ENCODE data around the gene BCOR. TPM values are rescaled to one million over a fixed set of nuclear protein-coding genes. Genes with fewer than 3 reads are reported as not detected.

BCOR gene
- total and polyA plus RNA-seq, 2 of the 13 experiments (the other 11 are each of a cell fraction or from before 2014, with no cell fraction given), result 14.3 to 15.2 TPM

DNA sequence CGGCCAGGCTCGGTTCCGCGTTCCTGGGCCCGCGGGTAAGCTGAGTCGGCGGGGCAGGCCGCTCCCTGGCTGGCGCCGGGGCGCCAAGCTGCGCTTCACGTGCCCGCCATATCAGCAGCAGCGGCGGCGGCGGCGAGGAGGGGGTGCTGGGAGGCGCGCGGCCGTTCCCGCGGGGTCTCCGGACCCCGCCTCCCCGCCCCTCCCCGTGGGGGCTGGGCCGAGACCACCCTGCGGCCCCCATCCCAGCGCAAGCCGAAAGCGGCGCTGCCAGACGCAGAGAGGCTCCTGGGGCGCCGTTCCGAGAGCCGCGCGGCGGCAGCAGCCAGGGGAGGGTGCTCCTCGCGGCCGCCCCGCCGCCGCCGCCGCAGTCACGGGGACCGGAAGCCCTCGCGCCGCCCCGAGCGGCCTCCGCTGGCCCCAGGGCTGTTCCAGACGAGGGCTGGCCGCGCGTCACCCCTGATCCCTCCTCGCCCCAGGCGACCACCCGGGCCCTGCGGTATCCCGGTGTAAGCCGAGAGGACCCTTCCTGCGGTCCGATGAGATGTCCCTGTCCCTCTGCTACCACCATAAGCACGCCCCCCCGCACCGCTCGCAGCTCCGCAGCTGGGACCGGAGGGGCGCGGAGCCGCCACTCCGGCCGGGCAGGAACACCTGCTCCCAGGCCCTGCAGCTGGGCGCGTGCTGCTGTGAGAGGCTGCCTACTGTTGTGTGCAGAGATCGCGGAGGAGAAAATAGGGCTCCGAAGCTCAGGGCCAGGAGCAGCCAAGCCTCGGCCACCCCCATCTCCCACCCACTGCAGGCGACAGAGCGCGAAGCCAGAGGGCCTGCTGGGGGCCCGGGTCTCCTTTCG lies 7.5 kb upstream of the BCOR start:
- in situ Hi-C loops (cut with HindIII; ENCODE audit: extremely low pct_ligation_motif_present, low pct_unique_long_range_greater_than_20kb), result loop anchor here (5.0 kb wide), 1 partner anchor 47 kb away; no protein-coding TSS in a partner anchor
- POLR2A ChIA-PET, result interaction anchor here (0.6 to 2.9 kb wide), 14 partner anchors 12 to 162 kb away, joined by 3 to 24 read pairs (median 4); no protein-coding TSS in a partner anchor
- no CpG with 5 or more reads among the region's 94 CpGs for WGBS (ENCODE audit: low lambda C conversion rate)
- no TSS peak for BruUV-seq (replicated peaks)
- Histone ChIP-seq H3K27ac (ENCODE audit: extremely low read length, insufficient read depth, low read length) (peak overlapping the region; percentile 82), H2AFZ (ENCODE audit: low read length) (no peak overlapping the region), H3K9me3 (ENCODE audit: low read length) (no peaks in the 10 kb centered on the region), H4K20me1 (ENCODE audit: insufficient read depth, low read length) (no peaks in the 10 kb centered on the region), H3K79me2 (ENCODE audit: insufficient read depth, low read length) (peaks cover 11% of the 10 kb centered on the region), H3K27me3 (ENCODE audit: control insufficient read depth in 1 of 2, insufficient read depth in 2 of 2, low read length in 2 of 2) (no peaks in the 10 kb centered on the region), H3K4me3 (replicated peaks in 1 of 3; ENCODE audit: insufficient read depth in 1 of 3, low read depth in 2 of 3, low read length in 3 of 3) (peak overlapping the region; percentile 45 to 76 (median 63); a peak in 5 of 6 replicates), H3K4me1 (ENCODE audit: insufficient read depth, low read length) (peaks cover 38% of the 10 kb centered on the region), H3K36me3 (replicated peaks in 1 of 2; ENCODE audit: control insufficient read depth in 1 of 2, insufficient read depth in 2 of 2, low read length in 2 of 2) (no peaks in the 10 kb centered on the region), H3K4me2 (ENCODE audit: low read depth, low read length) (peak overlapping the region; percentile 70), H3K9ac (ENCODE audit: insufficient read depth, low read depth, low read length) (peak overlapping the region; percentile 69)
- DNase-seq (ENCODE audit: low spot score) (no peak), FAIRE-seq (no peak), ATAC-seq (peak; percentile 13)
- CTCF ChIA-PET (ENCODE audit: low intra/inter-chr PET ratio, low total read pairs), result no interaction called here
- intact Hi-C loops (cut with micrococcal nuclease; ENCODE audit: unreplicated experiment), result loop anchor here (5.0 kb wide), 1 partner anchor 37 kb away; no protein-coding TSS in a partner anchor
- TF ChIP-seq FIP1L1 (IDR thresholded peaks at IDR 0.05; ENCODE audit: borderline replicate concordance, insufficient read depth, low read depth, low read length) (no peak), ZC3H4 (CRISPR knock-in tag; IDR thresholded peaks at IDR 0.05; ENCODE audit: borderline replicate concordance) (peak; percentile 35; the same call in 1 of the 2 replicates), POLR2G (IDR thresholded peaks at IDR 0.05; ENCODE audit: low read depth, low read length) (no peak), POGZ (CRISPR knock-in tag; IDR thresholded peaks at IDR 0.05) (no peak), ZNF614 (CRISPR knock-in tag; IDR thresholded peaks at IDR 0.05; ENCODE audit: borderline replicate concordance) (no peak), SIN3A (IDR thresholded peaks at IDR 0.05; ENCODE audit: borderline replicate concordance, low read depth, low read length) (no peak), TBP (CRISPR knock-in tag; IDR thresholded peaks at IDR 0.05) (no peak), ZNF530 (CRISPR knock-in tag; IDR thresholded peaks at IDR 0.05; ENCODE audit: low read depth) (no peak), HNRNPL (IDR thresholded peaks at IDR 0.05; ENCODE audit: low read depth, low read length) (no peak), ONECUT2 (CRISPR knock-in tag; IDR thresholded peaks at IDR 0.05) (no peak), BORCS8-MEF2B (CRISPR knock-in tag; IDR thresholded peaks at IDR 0.05) (0 out of 2 replicates have a peak, but pooled peaks have one; percentile 23), SOX6 (IDR thresholded peaks at IDR 0.05) (no peak), SOX6 (CRISPR knock-in tag; IDR thresholded peaks at IDR 0.05) (no peak), REXO4 (CRISPR knock-in tag; IDR thresholded peaks at IDR 0.05; ENCODE audit: borderline replicate concordance) (no peak)
- TF ChIP-seq, protein P1, sequence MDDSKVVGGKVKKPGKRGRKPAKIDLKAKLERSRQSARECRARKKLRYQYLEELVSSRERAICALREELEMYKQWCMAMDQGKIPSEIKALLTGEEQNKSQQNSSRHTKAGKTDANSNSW (CRISPR knock-in tag; IDR thresholded peaks at IDR 0.05; ENCODE audit: borderline replicate concordance), result no peak
- TF ChIP-seq, protein P2, sequence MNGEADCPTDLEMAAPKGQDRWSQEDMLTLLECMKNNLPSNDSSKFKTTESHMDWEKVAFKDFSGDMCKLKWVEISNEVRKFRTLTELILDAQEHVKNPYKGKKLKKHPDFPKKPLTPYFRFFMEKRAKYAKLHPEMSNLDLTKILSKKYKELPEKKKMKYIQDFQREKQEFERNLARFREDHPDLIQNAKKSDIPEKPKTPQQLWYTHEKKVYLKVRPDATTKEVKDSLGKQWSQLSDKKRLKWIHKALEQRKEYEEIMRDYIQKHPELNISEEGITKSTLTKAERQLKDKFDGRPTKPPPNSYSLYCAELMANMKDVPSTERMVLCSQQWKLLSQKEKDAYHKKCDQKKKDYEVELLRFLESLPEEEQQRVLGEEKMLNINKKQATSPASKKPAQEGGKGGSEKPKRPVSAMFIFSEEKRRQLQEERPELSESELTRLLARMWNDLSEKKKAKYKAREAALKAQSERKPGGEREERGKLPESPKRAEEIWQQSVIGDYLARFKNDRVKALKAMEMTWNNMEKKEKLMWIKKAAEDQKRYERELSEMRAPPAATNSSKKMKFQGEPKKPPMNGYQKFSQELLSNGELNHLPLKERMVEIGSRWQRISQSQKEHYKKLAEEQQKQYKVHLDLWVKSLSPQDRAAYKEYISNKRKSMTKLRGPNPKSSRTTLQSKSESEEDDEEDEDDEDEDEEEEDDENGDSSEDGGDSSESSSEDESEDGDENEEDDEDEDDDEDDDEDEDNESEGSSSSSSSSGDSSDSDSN (CRISPR knock-in tag; IDR thresholded peaks at IDR 0.05), result peak; percentile 47; the same call in 1 of the 2 replicates
- TF ChIP-seq, protein P3, sequence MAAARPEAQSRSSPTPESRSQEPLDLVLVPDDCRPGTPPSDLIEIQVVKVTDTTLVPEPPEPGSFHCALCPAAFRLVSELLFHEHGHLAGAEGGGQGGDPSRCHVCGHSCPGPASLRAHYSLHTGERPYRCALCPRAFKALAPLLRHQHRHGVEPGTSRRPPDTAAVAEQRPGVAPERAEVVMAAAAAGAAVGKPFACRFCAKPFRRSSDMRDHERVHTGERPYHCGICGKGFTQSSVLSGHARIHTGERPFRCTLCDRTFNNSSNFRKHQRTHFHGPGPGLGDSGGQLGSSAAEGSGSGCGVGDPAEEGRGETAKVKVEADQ (CRISPR knock-in tag; IDR thresholded peaks at IDR 0.05; ENCODE audit: borderline replicate concordance), result no peak
- TF ChIP-seq, protein P4, sequence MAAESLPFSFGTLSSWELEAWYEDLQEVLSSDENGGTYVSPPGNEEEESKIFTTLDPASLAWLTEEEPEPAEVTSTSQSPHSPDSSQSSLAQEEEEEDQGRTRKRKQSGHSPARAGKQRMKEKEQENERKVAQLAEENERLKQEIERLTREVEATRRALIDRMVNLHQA (CRISPR knock-in tag; IDR thresholded peaks at IDR 0.05), result no peak
- TF ChIP-seq, protein P5, sequence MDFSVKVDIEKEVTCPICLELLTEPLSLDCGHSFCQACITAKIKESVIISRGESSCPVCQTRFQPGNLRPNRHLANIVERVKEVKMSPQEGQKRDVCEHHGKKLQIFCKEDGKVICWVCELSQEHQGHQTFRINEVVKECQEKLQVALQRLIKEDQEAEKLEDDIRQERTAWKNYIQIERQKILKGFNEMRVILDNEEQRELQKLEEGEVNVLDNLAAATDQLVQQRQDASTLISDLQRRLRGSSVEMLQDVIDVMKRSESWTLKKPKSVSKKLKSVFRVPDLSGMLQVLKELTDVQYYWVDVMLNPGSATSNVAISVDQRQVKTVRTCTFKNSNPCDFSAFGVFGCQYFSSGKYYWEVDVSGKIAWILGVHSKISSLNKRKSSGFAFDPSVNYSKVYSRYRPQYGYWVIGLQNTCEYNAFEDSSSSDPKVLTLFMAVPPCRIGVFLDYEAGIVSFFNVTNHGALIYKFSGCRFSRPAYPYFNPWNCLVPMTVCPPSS (IDR thresholded peaks at IDR 0.05), result no peak
